H9 (cell line): ENCODE results near the gene SLC35F3. TPM values are rescaled to one million over a fixed set of nuclear protein-coding genes. Genes with fewer than 3 reads are reported as not detected.

Experiments used
- DNase-seq: peaks from one replicate; pipeline ENCODE4 v3.0.0-alpha.2; 2017
- H2AFZ ChIP-seq: one replicate; pipeline ENCODE4 v1.6.1; 2013; ENCODE audit warnings: mild to moderate bottlenecking, low read length, control low read depth, moderate library complexity
- H2AK5ac ChIP-seq: 2 replicates; pipeline ENCODE4 v1.6.1; 2013; ENCODE audit warnings: low read length, control low read depth, mixed read lengths; ENCODE audit not compliant: insufficient read length
- H2BK120ac ChIP-seq: one replicate; pipeline ENCODE4 v1.6.1; 2013; ENCODE audit warnings: low read depth, mild to moderate bottlenecking, low read length, control low read depth, inconsistent platforms; ENCODE audit not compliant: poor library complexity, severe bottlenecking
- H2BK12ac ChIP-seq: 2 replicates; pipeline ENCODE4 v1.6.1; 2013; ENCODE audit warnings: low read length, control low read depth, mixed read lengths, low read depth; ENCODE audit not compliant: insufficient read length
- H2BK15ac ChIP-seq: 2 replicates; pipeline ENCODE4 v1.6.1; 2013; ENCODE audit warnings: low read depth, low read length, control low read depth
- H2BK20ac ChIP-seq: one replicate; pipeline ENCODE4 v1.6.1; 2013; ENCODE audit warnings: low read depth, mild to moderate bottlenecking, low read length, control low read depth, inconsistent platforms; ENCODE audit not compliant: poor library complexity, severe bottlenecking
- H2BK5ac ChIP-seq: 2 replicates; pipeline ENCODE4 v1.6.1; 2013; ENCODE audit warnings: low read length, control low read depth, mixed read lengths; ENCODE audit not compliant: insufficient read length
- H3K14ac ChIP-seq: 2 replicates; pipeline ENCODE4 v1.6.1; 2013; ENCODE audit warnings: low read length, control low read depth; ENCODE audit not compliant: insufficient read depth
- H3K18ac ChIP-seq: 2 replicates; pipeline ENCODE4 v1.6.1; 2013; ENCODE audit warnings: low read depth, mild to moderate bottlenecking, mixed read lengths, low read length, control low read depth; ENCODE audit not compliant: insufficient read length
- H3K23ac ChIP-seq: 2 replicates; pipeline ENCODE4 v1.6.1; 2013; ENCODE audit warnings: low read length, control low read depth, mixed read lengths, low read depth; ENCODE audit not compliant: insufficient read length
- H3K23me2 ChIP-seq: 2 replicates; pipeline ENCODE4 v1.6.1; 2013; ENCODE audit warnings: low read depth, mild to moderate bottlenecking, mixed read lengths, low read length, control low read depth; ENCODE audit not compliant: insufficient read length, poor library complexity, severe bottlenecking
- H3K27ac ChIP-seq: 2 replicates; pipeline ENCODE4 v1.5.1; 2013; ENCODE audit warnings: low read length, control low read depth, mixed read lengths, low read depth; ENCODE audit not compliant: insufficient read length
- H3K27me3 ChIP-seq: 2 replicates; pipeline ENCODE4 v1.6.1; 2013; ENCODE audit warnings: low read length, control low read depth, inconsistent platforms; ENCODE audit not compliant: insufficient read depth
- H3K4ac ChIP-seq: 2 replicates; pipeline ENCODE4 v1.6.1; 2013; ENCODE audit warnings: low read depth, mild to moderate bottlenecking, control low read depth, inconsistent platforms, low read length, moderate library complexity
- H3K4me1 ChIP-seq: 2 replicates; pipeline ENCODE4 v1.6.1; 2013; ENCODE audit warnings: low read length, control low read depth, inconsistent platforms; ENCODE audit not compliant: insufficient read depth
- H3K4me2 ChIP-seq: 2 replicates; pipeline ENCODE4 v1.6.1; 2013; ENCODE audit warnings: low read length, control low read depth, mixed read lengths; ENCODE audit not compliant: insufficient read length, insufficient read depth
- H3K56ac ChIP-seq: 2 replicates; pipeline ENCODE4 v1.6.1; 2013; ENCODE audit warnings: low read depth, mild to moderate bottlenecking, mixed read lengths, low read length, control low read depth; ENCODE audit not compliant: insufficient read length
- H3K79me1 ChIP-seq: 2 replicates; pipeline ENCODE4 v1.6.1; 2013; ENCODE audit warnings: low read depth, mild to moderate bottlenecking, moderate library complexity, low read length, control low read depth, inconsistent platforms; ENCODE audit not compliant: insufficient read depth, poor library complexity, severe bottlenecking
- H3K79me2 ChIP-seq: 2 replicates; pipeline ENCODE4 v1.6.1; 2013; ENCODE audit warnings: low read length, control low read depth, inconsistent platforms; ENCODE audit not compliant: insufficient read depth
- H3K9ac ChIP-seq: 2 replicates; pipeline ENCODE4 v1.6.1; 2013; ENCODE audit warnings: low read length, control low read depth, mixed read lengths; ENCODE audit not compliant: insufficient read length; ENCODE audit errors: extremely low read depth
- H3K9me3 ChIP-seq: one replicate; pipeline ENCODE4 v1.6.1; 2013; ENCODE audit warnings: low read depth, low read length, inconsistent platforms; ENCODE audit not compliant: control insufficient read depth
- H3T11ph ChIP-seq: one replicate; pipeline ENCODE4 v1.6.1; 2013; ENCODE audit warnings: mild to moderate bottlenecking, low read length, control low read depth, inconsistent platforms
- H4K20me1 ChIP-seq: one replicate; pipeline ENCODE4 v1.6.1; 2013; ENCODE audit not compliant: control insufficient read depth, insufficient read length, insufficient read depth
- H4K5ac ChIP-seq: 2 replicates; pipeline ENCODE4 v1.6.1; 2013; ENCODE audit warnings: low read depth, mild to moderate bottlenecking, mixed read lengths, low read length, control low read depth; ENCODE audit not compliant: insufficient read length
- H4K8ac ChIP-seq: replicated peaks from 2 replicates; pipeline ENCODE4 v1.6.1; 2013; ENCODE audit warnings: low read length, control low read depth, mixed read lengths, low read depth; ENCODE audit not compliant: insufficient read length
- H4K91ac ChIP-seq: 2 replicates; pipeline ENCODE4 v1.6.1; 2013; ENCODE audit warnings: low read depth, mild to moderate bottlenecking, moderate library complexity, mixed read lengths, low read length, control low read depth; ENCODE audit not compliant: insufficient read length
- H3K27ac Mint-ChIP-seq, 3 experiments: 2 replicates in 2 of 3; 3 replicates in 1 of 3; pipeline ENCODE4 v1.8.0; 2020 to 2021; ENCODE audit warnings: mixed read lengths in 3 of 3, mild to moderate bottlenecking in 1 of 3, moderate library complexity in 1 of 3
- H3K27me3 Mint-ChIP-seq: 2 replicates; pipeline ENCODE4 v1.8.0; 2021; ENCODE audit warnings: low read depth, mild to moderate bottlenecking, moderate library complexity, mixed read lengths
- H3K36me3 Mint-ChIP-seq, 3 experiments: 2 replicates in 2 of 3; 3 replicates in 1 of 3; pipeline ENCODE4 v1.8.0; 2020 to 2021; ENCODE audit warnings: low read depth in 3 of 3, mixed read lengths in 3 of 3; ENCODE audit not compliant: insufficient read depth in 1 of 3
- H3K4me1 Mint-ChIP-seq, 2 experiments: 2 replicates each; pipeline ENCODE4 v1.8.0; 2020; ENCODE audit warnings: mixed read lengths in 2 of 2
- H3K4me3 Mint-ChIP-seq, 2 experiments: 2 replicates in 1 of 2; 3 replicates in 1 of 2; pipeline ENCODE4 v1.8.0; 2020 to 2021; ENCODE audit warnings: mild to moderate bottlenecking in 2 of 2, mixed read lengths in 2 of 2, moderate library complexity in 1 of 2
- H3K9me3 Mint-ChIP-seq, 2 experiments: 2 replicates in 1 of 2; 3 replicates in 1 of 2; pipeline ENCODE4 v1.8.0; 2020; ENCODE audit warnings: mild to moderate bottlenecking in 2 of 2, mixed read lengths in 2 of 2, moderate library complexity in 1 of 2
- WGBS: extraction: QIAGEN DNeasy Blood & Tissue Kit; methylation state at CpG from one replicate; pipeline ENCODE4 v1.1.7; 2013; ENCODE audit warnings: missing lambda C conversion rate, low lambda C conversion rate, mixed read lengths; ENCODE audit not compliant: insufficient read length; ENCODE audit errors: extremely low coverage; 5-methylcytosine and 5-hydroxymethylcytosine counted together
- total RNA-seq: library from RNA; stranded (reverse); gene quantifications from 2 replicates; pipeline ENCODE4 v1.2.1, GENCODE V29; 2021
- TF ChIP-seq, protein P1 (sequence below): fragments of 200-600 bp; sonication (generic); conservative IDR thresholded peaks from 3 replicates; pipeline ENCODE4 v1.8.0; 2021; ENCODE audit warnings: antibody characterized with exemption, mild to moderate bottlenecking

Gene SLC35F3
- total RNA-seq, 1 experiment from 2014 or later, result 0.81 TPM

- H3K4me1 Mint-ChIP-seq, result peaks cover 7 to 8% of the 10 kb centered on the region in 2 experiments
- no peak overlapping the region for H3K9ac ChIP-seq
- no peaks in the 10 kb centered on the region for H3K36me3 Mint-ChIP-seq
- no peak overlapping the region for H4K91ac ChIP-seq
- H2AFZ ChIP-seq, result no peak overlapping the region
- H3K27ac ChIP-seq, result no peak overlapping the region
- no peaks in the 10 kb centered on the region for H4K20me1 ChIP-seq
- no peak overlapping the region for H3K27ac Mint-ChIP-seq
- H3K9me3 Mint-ChIP-seq, result no peaks in the 10 kb centered on the region
- no peak overlapping the region for H3K56ac ChIP-seq
- no peaks in the 10 kb centered on the region for H3K9me3 ChIP-seq
- no peak overlapping the region for H4K8ac ChIP-seq
- no peaks in the 10 kb centered on the region; the same call in 1 of the 2 replicates for H3K27me3 ChIP-seq
- H3K79me2 ChIP-seq, result no peaks in the 10 kb centered on the region
- no peaks in the 10 kb centered on the region; the same call in none of the 2 replicates for H3K27me3 Mint-ChIP-seq
- no peak overlapping the region for H3K23ac ChIP-seq
- WGBS, result no CpG with 5 or more reads among the region's 5 CpGs
- H3K4me3 Mint-ChIP-seq, result no peak overlapping the region
- DNase-seq, result no peak
- H3K79me1 ChIP-seq, result no peaks in the 10 kb centered on the region
- H4K5ac ChIP-seq, result no peak overlapping the region
- H2AK5ac ChIP-seq, result no peak overlapping the region
- no peak overlapping the region for H2BK20ac ChIP-seq
- no peak overlapping the region for H3K4ac ChIP-seq
- TF ChIP-seq, protein P1, sequence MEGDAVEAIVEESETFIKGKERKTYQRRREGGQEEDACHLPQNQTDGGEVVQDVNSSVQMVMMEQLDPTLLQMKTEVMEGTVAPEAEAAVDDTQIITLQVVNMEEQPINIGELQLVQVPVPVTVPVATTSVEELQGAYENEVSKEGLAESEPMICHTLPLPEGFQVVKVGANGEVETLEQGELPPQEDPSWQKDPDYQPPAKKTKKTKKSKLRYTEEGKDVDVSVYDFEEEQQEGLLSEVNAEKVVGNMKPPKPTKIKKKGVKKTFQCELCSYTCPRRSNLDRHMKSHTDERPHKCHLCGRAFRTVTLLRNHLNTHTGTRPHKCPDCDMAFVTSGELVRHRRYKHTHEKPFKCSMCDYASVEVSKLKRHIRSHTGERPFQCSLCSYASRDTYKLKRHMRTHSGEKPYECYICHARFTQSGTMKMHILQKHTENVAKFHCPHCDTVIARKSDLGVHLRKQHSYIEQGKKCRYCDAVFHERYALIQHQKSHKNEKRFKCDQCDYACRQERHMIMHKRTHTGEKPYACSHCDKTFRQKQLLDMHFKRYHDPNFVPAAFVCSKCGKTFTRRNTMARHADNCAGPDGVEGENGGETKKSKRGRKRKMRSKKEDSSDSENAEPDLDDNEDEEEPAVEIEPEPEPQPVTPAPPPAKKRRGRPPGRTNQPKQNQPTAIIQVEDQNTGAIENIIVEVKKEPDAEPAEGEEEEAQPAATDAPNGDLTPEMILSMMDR, result no peak
- no peak overlapping the region for H2BK15ac ChIP-seq
- H3T11ph ChIP-seq, result no peak overlapping the region
- H3K23me2 ChIP-seq, result no peaks in the 10 kb centered on the region
- H2BK5ac ChIP-seq, result no peak overlapping the region
- H2BK120ac ChIP-seq, result no peak overlapping the region
- no peak overlapping the region for H3K18ac ChIP-seq
- no peak overlapping the region for H3K4me2 ChIP-seq
- H2BK12ac ChIP-seq, result no peak overlapping the region
- H3K14ac ChIP-seq, result no peak overlapping the region
- H3K4me1 ChIP-seq, result no peaks in the 10 kb centered on the region
Observed at GRCh38 chr1:234109840-234110239, 205.4 kb downstream of the SLC35F3 start.
